ENCODE measurements around the gene MCF2L2. TPM values are rescaled to one million over a fixed set of nuclear protein-coding genes. Genes with fewer than 3 reads are reported as not detected.
"Not testable (repeated sequence)": the region's sequence is repeated elsewhere in the genome, so short reads cannot be mapped to it uniquely, and the experiment has no call there.

Gene MCF2L2
- total and polyA plus RNA-seq, 2 experiments from 2014 or later, result 4.4 to 12.9 TPM

DNA sequence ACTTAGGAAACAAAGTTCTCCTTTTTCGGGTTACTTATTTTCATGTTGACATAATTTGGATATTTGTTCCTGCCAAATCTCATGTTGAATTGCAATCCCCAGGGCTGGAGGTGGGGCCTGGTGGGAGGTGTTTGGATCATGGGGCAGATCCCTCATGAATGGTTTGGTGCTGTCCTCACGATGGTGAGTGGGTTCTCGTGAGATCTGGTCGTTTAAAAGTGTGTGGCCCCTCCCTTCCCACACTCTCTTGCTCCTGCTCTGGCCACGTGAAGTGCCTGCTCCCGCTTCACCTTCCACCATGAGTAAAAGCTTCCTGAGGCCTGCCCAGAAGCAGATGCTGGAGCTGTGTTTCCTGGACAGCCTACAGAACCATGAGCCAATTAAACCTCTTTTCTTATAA lies 43.7 kb upstream of the MCF2L2 start:
- no peak for DNase-seq (ENCODE audit: low read depth in 1 of 2, low spot score in 1 of 2)
- Histone ChIP-seq H3K9me3 (ENCODE audit: low read depth) (no peaks in the 10 kb centered on the region), H3K4me3 (no peak overlapping the region), H3K36me3 (no peaks in the 10 kb centered on the region), H3K27me3 (peaks cover 17% of the 10 kb centered on the region), H3K27ac (no peak overlapping the region), H3K4me1 (ENCODE audit: low read depth) (no peaks in the 10 kb centered on the region)
- TF ChIP-seq, protein P1, sequence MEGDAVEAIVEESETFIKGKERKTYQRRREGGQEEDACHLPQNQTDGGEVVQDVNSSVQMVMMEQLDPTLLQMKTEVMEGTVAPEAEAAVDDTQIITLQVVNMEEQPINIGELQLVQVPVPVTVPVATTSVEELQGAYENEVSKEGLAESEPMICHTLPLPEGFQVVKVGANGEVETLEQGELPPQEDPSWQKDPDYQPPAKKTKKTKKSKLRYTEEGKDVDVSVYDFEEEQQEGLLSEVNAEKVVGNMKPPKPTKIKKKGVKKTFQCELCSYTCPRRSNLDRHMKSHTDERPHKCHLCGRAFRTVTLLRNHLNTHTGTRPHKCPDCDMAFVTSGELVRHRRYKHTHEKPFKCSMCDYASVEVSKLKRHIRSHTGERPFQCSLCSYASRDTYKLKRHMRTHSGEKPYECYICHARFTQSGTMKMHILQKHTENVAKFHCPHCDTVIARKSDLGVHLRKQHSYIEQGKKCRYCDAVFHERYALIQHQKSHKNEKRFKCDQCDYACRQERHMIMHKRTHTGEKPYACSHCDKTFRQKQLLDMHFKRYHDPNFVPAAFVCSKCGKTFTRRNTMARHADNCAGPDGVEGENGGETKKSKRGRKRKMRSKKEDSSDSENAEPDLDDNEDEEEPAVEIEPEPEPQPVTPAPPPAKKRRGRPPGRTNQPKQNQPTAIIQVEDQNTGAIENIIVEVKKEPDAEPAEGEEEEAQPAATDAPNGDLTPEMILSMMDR (IDR thresholded peaks at IDR 0.05; ENCODE audit: low read depth, low read length), result no peak

DNA sequence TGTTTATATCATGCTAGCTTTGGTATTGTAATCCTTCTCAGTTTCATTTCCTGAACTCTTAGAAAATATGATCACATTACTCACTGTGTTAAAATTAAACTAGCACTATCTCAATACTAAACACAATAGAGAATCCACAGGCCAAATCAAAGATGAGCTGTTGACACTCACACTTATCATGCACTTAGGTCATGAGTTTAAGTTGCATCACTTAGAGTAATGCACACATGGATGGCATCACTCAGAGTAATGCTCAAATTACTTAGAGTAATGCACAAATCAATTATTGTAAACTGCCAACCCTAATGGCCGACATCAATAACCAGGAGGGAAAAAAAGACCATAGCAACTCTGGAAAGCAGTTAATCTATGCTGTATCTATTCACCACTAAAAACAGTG lies 40.0 kb upstream of the MCF2L2 start:
- Histone ChIP-seq H3K36me3 (no peaks in the 10 kb centered on the region), H3K27ac (no peak overlapping the region), H3K27me3 (no peaks in the 10 kb centered on the region), H3K4me3 (no peak overlapping the region), H3K4me1 (ENCODE audit: low read depth) (no peaks in the 10 kb centered on the region), H3K9me3 (ENCODE audit: low read depth) (no peaks in the 10 kb centered on the region)
- DNase-seq (ENCODE audit: low read depth in 1 of 2, low spot score in 1 of 2), result no peak
- TF ChIP-seq, protein P1 (IDR thresholded peaks at IDR 0.05; ENCODE audit: low read depth, low read length), result no peak

DNA sequence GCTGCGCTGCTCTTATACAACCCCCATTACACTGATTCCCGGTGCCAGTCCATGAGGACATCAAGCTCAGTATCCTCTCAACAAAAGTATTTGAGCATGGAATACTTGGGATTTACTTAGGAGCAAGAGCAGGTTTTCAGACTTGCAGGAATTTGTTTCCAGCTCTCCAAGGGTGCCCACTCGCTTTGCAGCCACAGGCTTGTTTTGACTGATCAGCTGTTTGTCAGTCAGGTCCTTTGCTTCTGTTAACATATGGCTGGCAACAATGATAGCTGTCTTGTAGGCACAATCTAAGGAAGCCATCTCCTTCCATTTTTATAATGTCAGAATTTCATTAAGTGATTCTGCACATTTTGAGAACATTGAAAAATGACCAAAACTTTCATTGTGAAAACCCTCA lies 38.2 kb upstream of the MCF2L2 start:
- Histone ChIP-seq H3K27me3 (no peaks in the 10 kb centered on the region), H3K36me3 (no peaks in the 10 kb centered on the region), H3K4me3 (no peak overlapping the region), H3K4me1 (ENCODE audit: low read depth) (no peaks in the 10 kb centered on the region), H3K9me3 (ENCODE audit: low read depth) (no peaks in the 10 kb centered on the region), H3K27ac (no peak overlapping the region)
- TF ChIP-seq, protein P1 (IDR thresholded peaks at IDR 0.05; ENCODE audit: low read depth, low read length), result no peak
- DNase-seq (ENCODE audit: low read depth in 1 of 2, low spot score in 1 of 2), result no peak

DNA sequence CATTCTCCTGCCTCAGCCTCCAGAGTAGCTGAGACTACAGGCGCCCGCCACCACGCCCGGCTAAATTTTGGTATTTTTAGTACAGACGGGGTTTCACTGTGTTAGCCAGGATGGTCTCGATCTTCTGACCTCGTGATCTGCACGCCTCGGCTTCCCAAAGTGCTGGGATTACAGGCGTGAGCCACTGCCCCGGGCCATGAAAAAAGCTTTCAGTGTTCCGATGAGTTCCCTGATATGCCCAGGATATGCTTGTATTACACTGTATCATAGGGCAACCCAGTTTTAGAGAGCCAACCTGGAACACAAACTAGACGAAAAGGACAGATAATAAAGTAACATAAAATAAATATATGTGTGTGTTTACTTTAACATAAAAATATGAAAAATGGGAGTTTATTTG lies 37.3 kb upstream of the MCF2L2 start:
- H3K27me3 ChIP-seq; H3K36me3 ChIP-seq; DNase-seq (ENCODE audit: low read depth in 1 of 2, low spot score in 1 of 2); H3K9me3 ChIP-seq (ENCODE audit: low read depth); H3K4me1 ChIP-seq (ENCODE audit: low read depth); H3K4me3 ChIP-seq; H3K27ac ChIP-seq: not testable (repeated sequence)

DNA sequence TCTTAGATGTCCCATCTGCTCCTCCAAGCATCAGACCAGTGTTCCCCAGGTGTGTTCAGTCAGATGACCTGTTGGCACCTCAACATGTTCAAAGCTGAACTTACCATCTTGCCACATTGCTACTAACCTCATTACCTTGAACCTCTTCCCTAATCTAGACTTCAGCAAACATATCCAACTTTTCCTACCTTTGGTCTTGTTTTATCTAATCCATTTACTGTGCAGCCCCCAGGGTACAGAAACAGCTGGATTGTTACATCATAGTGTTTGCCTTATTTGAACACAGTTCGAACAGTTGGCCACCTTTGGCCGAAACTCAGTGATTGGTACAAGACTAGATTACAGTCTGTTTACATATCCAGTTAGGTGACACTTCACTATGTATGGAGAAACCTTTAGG lies 36.1 kb upstream of the MCF2L2 start:
- TF ChIP-seq, protein P1 (IDR thresholded peaks at IDR 0.05; ENCODE audit: low read depth, low read length), result no peak
- no peak overlapping the region for H3K27ac ChIP-seq

DNA sequence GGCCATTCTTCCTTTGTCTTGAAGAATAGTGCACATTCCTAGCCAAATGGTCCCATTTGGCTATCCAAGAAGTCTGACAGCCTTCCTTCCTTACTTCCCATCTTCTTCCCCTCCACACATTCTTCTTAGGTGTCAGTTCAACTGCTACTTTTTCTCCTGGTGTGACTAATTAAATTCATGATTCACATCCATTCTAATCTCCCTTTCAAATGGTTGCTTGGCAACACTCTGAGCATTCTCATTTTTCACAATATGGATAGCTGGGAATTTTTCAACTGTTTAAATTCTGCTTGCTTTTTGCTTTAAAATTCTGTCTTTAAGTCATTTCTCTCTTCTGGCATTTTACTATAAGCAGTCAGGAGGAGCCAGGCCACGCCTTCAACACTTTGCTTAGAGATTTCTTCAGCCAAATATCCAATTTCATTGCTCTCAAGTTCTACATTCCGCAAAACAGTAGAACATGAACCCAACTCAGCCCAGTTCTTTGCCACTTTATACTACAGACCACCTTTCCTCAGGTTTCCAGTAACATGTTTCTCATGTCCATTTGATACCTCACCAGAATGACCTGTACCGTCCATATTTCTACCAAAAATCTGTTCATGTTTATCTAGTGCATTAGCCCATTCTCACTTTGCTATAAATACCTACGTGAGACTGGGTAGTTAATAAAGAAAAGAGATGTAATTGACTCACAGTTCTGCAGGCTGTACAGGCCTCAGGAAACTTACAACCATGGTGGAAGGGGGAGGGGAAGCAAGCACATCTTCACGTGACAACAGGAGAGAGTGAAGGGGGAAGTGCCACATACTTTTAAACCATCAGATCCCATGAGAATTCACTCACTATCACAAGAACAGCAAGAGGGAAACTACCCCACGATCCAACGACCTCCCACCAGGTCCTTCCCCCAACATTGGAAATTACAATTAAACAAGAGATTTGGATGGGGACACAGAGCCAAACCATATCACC lies 31.9 kb upstream of the MCF2L2 start:
- Histone ChIP-seq H3K36me3 (peaks cover 3% of the 10 kb centered on the region), H3K27me3 (no peaks in the 10 kb centered on the region), H3K9me3 (ENCODE audit: low read depth) (no peaks in the 10 kb centered on the region), H3K27ac (no peak overlapping the region), H3K4me1 (ENCODE audit: low read depth) (no peaks in the 10 kb centered on the region), H3K4me3 (no peak overlapping the region)
- DNase-seq (ENCODE audit: low read depth in 1 of 2, low spot score in 1 of 2), result peak in 1 of 2 donors; percentile 41
- TF ChIP-seq, protein P1 (IDR thresholded peaks at IDR 0.05; ENCODE audit: low read depth, low read length), result no peak

More for the DNA sequence above, 36.1 kb upstream of the MCF2L2 start:
- Histone ChIP-seq H3K9me3 (ENCODE audit: low read depth) (no peaks in the 10 kb centered on the region), H3K36me3 (no peaks in the 10 kb centered on the region), H3K4me1 (ENCODE audit: low read depth) (no peaks in the 10 kb centered on the region), H3K27me3 (no peaks in the 10 kb centered on the region), H3K4me3 (no peak overlapping the region)
- DNase-seq (ENCODE audit: low read depth in 1 of 2, low spot score in 1 of 2), result no peak
